Testis (tissue), 3 donors: ENCODE results near the gene CIITA. TPM values are rescaled to one million over a fixed set of nuclear protein-coding genes. Genes with fewer than 3 reads are reported as not detected.

ENCODE experiments used
- DNase-seq: peaks from one replicate; pipeline ENCODE4 v3.0.0-alpha.2; 2019
- H3K27ac ChIP-seq, 2 donors: fragments of 200-600 bp; sonication (generic); one replicate each; pipeline ENCODE4 v1.5.1; 2019
- H3K27me3 ChIP-seq: fragments of 200-600 bp; sonication (generic); one replicate; pipeline ENCODE4 v1.5.1; 2019
- H3K36me3 ChIP-seq: fragments of 200-600 bp; sonication (generic); one replicate; pipeline ENCODE4 v1.5.1; 2017; ENCODE audit warnings: low read depth; ENCODE audit errors: missing control alignments
- H3K4me1 ChIP-seq: fragments of 200-600 bp; sonication (generic); one replicate; pipeline ENCODE4 v1.5.1; 2019
- H3K4me3 ChIP-seq, 2 donors: fragments of 200-600 bp; sonication (generic); one replicate each; pipeline ENCODE4 v1.5.1; 2017 to 2019
- H3K9me3 ChIP-seq: fragments of 200-600 bp; sonication (generic); one replicate; pipeline ENCODE4 v1.5.1; 2017
- POLR2A ChIP-seq: fragments of 450-650 bp; IDR thresholded peaks from one replicate; pipeline ENCODE4 v1.6.1; 2017; ENCODE audit warnings: antibody characterized with exemption, mild to moderate bottlenecking, moderate library complexity
- WGBS, 2 donors: methylation state at CpG; one replicate each; pipeline ENCODE4 v1.1.5; 2018; 5-methylcytosine and 5-hydroxymethylcytosine counted together
- intact Hi-C: fragments of 100-400 bp; cut with DNase I; formaldehyde crosslinking; loops from one replicate; pipeline ENCODE4 v1.15.1; 2023; ENCODE audit warnings: low total_unique reads
- polyA plus RNA-seq: library from polyadenylated mRNA; stranded (reverse); fragments of 350-450 nt; fragmentation: Illumina TruSeq; extraction: RNeasy Lipid Tissue Mini Kit (QIAGEN cat#74804); gene quantifications from one replicate; pipeline ENCODE4 v1.2.3, GENCODE V29; 2014; ENCODE audit warnings: low read depth, low replicate concordance; ENCODE audit not compliant: insufficient read depth
- total RNA-seq, 2 donors: library from RNA; depleted of rRNA; stranded (reverse); fragments of >200 nt; gene quantifications; one replicate each; pipeline ENCODE4 v1.2.3, GENCODE V29; 2016
- TF ChIP-seq, protein P1 (sequence below), 3 experiments: fragments of 450-650 bp in 2 of 3; fragments of 200-600 bp in 1 of 3; sonication (generic) in 1 of 3; IDR thresholded peaks; one replicate each; pipeline ENCODE4 v1.5.1; 2016 to 2019; ENCODE audit warnings: antibody characterized with exemption in 3 of 3, mild to moderate bottlenecking in 2 of 3, moderate library complexity in 1 of 3

The CIITA gene
- total and polyA plus RNA-seq, 3 donors from 2014 or later, result 6.3 to 16.0 (median 9.5) TPM

- no peak overlapping the region for H3K4me3 ChIP-seq
- H3K4me1 ChIP-seq, result peaks cover 20% of the 10 kb centered on the region
- no peaks in the 10 kb centered on the region for H3K27me3 ChIP-seq
- 39 to 41% methylated on average over 13 to 21 of the region's 21 CpGs for WGBS, 2 donors
- H3K36me3 ChIP-seq, result no peaks in the 10 kb centered on the region
- peak overlapping the region in 1 of 2 donors; percentile 2 for H3K27ac ChIP-seq
- H3K9me3 ChIP-seq, result no peaks in the 10 kb centered on the region
- DNase-seq, result peak; percentile 98
- intact Hi-C loops, result no loop called here
- TF ChIP-seq, protein P1, sequence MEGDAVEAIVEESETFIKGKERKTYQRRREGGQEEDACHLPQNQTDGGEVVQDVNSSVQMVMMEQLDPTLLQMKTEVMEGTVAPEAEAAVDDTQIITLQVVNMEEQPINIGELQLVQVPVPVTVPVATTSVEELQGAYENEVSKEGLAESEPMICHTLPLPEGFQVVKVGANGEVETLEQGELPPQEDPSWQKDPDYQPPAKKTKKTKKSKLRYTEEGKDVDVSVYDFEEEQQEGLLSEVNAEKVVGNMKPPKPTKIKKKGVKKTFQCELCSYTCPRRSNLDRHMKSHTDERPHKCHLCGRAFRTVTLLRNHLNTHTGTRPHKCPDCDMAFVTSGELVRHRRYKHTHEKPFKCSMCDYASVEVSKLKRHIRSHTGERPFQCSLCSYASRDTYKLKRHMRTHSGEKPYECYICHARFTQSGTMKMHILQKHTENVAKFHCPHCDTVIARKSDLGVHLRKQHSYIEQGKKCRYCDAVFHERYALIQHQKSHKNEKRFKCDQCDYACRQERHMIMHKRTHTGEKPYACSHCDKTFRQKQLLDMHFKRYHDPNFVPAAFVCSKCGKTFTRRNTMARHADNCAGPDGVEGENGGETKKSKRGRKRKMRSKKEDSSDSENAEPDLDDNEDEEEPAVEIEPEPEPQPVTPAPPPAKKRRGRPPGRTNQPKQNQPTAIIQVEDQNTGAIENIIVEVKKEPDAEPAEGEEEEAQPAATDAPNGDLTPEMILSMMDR (IDR thresholded peaks at IDR 0.05), result peak; percentile 87 to 96 (median 92)
- no peak for TF ChIP-seq POLR2A
Observed at GRCh38 chr16:10918294-10919002, 41.4 kb downstream of the CIITA start.

GRCh38 chr16:10919003-10919351 lies 42.0 kb downstream of the CIITA start:
- intact Hi-C loops, result no loop called here
- WGBS, 2 donors, result 64% methylated on average over 7 of the region's 7 CpGs
- peaks cover 20% of the 10 kb centered on the region for H3K4me1 ChIP-seq

DNA sequence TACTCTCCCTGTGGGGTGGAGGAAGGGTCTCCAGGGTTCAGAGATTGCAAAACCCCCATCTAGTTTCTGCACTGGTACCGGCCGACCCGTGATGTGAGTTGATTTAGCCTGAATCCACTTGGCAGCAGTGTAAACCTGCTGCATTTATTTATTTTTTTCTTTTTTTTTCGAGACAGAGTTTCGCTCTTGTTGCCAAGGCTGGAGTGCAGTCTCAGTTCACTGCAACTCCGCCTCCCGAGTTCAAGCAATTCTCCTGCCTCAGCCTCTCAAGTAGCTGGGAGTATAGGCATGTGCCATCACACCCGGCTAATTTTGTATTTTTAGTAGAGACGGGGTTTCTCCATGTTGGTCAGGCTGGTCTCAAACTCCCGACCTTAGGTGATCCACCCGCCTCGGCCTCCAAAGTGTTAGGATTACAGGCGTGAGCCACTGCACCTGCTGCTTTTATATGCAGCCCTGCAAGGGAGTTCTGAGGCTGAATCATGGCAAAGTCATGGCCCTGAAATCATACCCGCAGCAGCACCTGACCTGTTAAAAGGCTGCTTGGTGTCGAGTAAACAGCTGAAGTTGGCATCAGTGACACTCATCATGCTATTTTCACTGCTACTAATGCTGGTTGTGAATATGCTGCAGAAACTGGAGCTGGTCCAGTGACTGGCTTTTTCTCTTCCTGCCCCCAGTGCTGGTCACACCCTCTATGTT lies 43.9 kb downstream of the CIITA start:
- WGBS, 2 donors, result 74 to 80% methylated on average over 15 of the region's 15 CpGs
- Histone ChIP-seq H3K4me3 (no peak overlapping the region), H3K4me1 (peaks cover 20% of the 10 kb centered on the region), H3K9me3 (no peaks in the 10 kb centered on the region), H3K27ac (no peak overlapping the region), H3K27me3 (no peaks in the 10 kb centered on the region), H3K36me3 (no peaks in the 10 kb centered on the region)
- intact Hi-C loops, result loop anchor here (5.0 kb wide), 1 partner anchor 404 kb away; no protein-coding TSS in a partner anchor
- no peak for DNase-seq
- TF ChIP-seq, protein P1 (IDR thresholded peaks at IDR 0.05), result no peak
- TF ChIP-seq POLR2A, result no peak

More at GRCh38 chr16:10919003-10919351, 42.0 kb downstream of the CIITA start:
- DNase-seq, result no peak
- Histone ChIP-seq H3K4me3 (no peak overlapping the region), H3K27me3 (no peaks in the 10 kb centered on the region), H3K27ac (no peak overlapping the region), H3K36me3 (no peaks in the 10 kb centered on the region), H3K9me3 (no peaks in the 10 kb centered on the region)
- TF ChIP-seq POLR2A, result no peak
- TF ChIP-seq, protein P1 (IDR thresholded peaks at IDR 0.05), result no peak

DNA sequence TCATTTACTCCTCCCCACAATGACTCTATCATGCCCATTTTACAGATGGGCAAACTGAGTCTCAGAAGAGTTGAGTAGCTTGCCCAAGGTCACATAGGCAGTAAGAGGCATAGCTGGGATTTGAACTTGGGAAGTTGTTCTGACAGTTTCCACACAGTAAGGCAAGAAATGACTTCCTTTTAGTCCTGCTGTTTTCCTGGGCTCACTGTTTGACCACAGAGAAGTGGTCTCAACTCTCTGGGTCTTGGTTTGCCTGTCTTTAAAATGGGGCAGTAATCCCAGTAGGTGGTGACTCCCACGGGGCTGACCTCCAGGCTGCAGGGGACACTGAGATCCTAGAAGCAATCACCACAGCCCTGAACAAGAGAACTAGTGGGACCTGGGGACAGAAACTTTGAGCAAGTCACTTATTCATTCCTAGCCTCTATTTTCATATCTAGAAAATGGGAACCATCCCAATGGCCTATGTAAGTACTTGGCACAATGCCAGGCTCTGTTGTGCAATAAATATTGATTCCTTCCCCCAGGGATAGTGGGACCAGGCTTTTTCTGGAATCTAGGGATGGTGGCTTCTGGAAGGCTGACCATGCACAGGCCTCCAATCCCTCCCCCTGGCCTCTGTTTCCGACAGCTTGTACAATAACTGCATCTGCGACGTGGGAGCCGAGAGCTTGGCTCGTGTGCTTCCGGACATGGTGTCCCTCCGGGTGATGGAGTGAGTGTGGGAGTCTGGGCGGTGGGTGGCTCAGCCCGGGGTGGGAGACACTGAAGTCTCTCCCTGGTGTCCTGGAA lies 44.7 kb downstream of the CIITA start:
- peak overlapping the region in 1 of 2 donors; percentile 51 for H3K27ac ChIP-seq

More for the DNA sequence above, 44.7 kb downstream of the CIITA start:
- H3K36me3 ChIP-seq, result no peaks in the 10 kb centered on the region
- H3K27me3 ChIP-seq, result no peaks in the 10 kb centered on the region
- DNase-seq, result no peak
- H3K9me3 ChIP-seq, result no peaks in the 10 kb centered on the region
- H3K4me1 ChIP-seq, result peaks cover 20% of the 10 kb centered on the region
- no peak for TF ChIP-seq POLR2A
- intact Hi-C loops, result loop anchor here (5.0 kb wide), 1 partner anchor 404 kb away; no protein-coding TSS in a partner anchor
- 51 to 81% methylated on average over 5 to 10 of the region's 10 CpGs for WGBS, 2 donors
- no peak overlapping the region for H3K4me3 ChIP-seq
